Activated naive CD4-positive, alpha-beta T cell treated with anti-CD3 and anti-CD28 coated beads for 36 hours (primary cell): Measurements from ENCODE around the gene RBFOX2. TPM values are rescaled to one million over a fixed set of nuclear protein-coding genes. Genes with fewer than 3 reads are reported as not detected.
"Not testable (repeated sequence)": the region's sequence is repeated elsewhere in the genome, so short reads cannot be mapped to it uniquely, and the experiment has no call there.

ENCODE experiments used
- CTCF ChIA-PET: fragments of 350-600 bp; sonication (Branson Sonifier 250); formaldehyde crosslinking; loops from one replicate; lab custom pipeline; 2021; ENCODE audit warnings: antibody characterized with exemption; lab: Charles Lee
- DNase-seq: peaks from one replicate; pipeline ENCODE4 v3.0.0-alpha.2; 2020
- H3K27ac Mint-ChIP-seq: one replicate; pipeline ENCODE4 v1.8.0; 2021; ENCODE audit warnings: mild to moderate bottlenecking, mixed read lengths
- H3K27me3 Mint-ChIP-seq: one replicate; pipeline ENCODE4 v1.8.0; 2021; ENCODE audit warnings: low read depth, mixed read lengths
- H3K36me3 Mint-ChIP-seq: one replicate; pipeline ENCODE4 v1.8.0; 2021; ENCODE audit warnings: low read depth, mixed read lengths
- H3K4me1 Mint-ChIP-seq: one replicate; pipeline ENCODE4 v1.8.0; 2021; ENCODE audit warnings: low read depth, mixed read lengths
- H3K4me3 Mint-ChIP-seq: one replicate; pipeline ENCODE4 v1.8.0; 2021; ENCODE audit warnings: mild to moderate bottlenecking, moderate library complexity, mixed read lengths
- H3K9me3 Mint-ChIP-seq: one replicate; pipeline ENCODE4 v1.8.0; 2021; ENCODE audit warnings: mixed read lengths
- intact Hi-C: fragments of 100-400 bp; cut with micrococcal nuclease; formaldehyde crosslinking; loops from one replicate; pipeline ENCODE4 v1.15.1; 2023
- total RNA-seq, 2 experiments: library from RNA; stranded (reverse); gene quantifications; one replicate each; pipeline ENCODE4 v1.2.3, GENCODE V29; 2021

The RBFOX2 gene
- total RNA-seq, 2 experiments from 2014 or later, result 3.3 to 4.3 TPM

GRCh38 chr22:35809816-35810215 lies 218.8 kb downstream of the RBFOX2 start:
- CTCF ChIA-PET, result no interaction called here
- Mint-ChIP-seq H3K4me1 (no peaks in the 10 kb centered on the region), H3K9me3 (peaks cover 5% of the 10 kb centered on the region), H3K27ac (no peak overlapping the region), H3K36me3 (no peaks in the 10 kb centered on the region), H3K27me3 (no peaks in the 10 kb centered on the region), H3K4me3 (no peak overlapping the region)
- intact Hi-C loops, result no loop called here
- DNase-seq, result no peak

GRCh38 chr22:35808377-35808776 lies 220.2 kb downstream of the RBFOX2 start:
- intact Hi-C loops, result no loop called here
- Mint-ChIP-seq H3K36me3 (peaks cover 6% of the 10 kb centered on the region), H3K9me3 (peaks cover 10% of the 10 kb centered on the region), H3K27ac (no peak overlapping the region), H3K4me1 (no peaks in the 10 kb centered on the region), H3K4me3 (no peak overlapping the region), H3K27me3 (no peaks in the 10 kb centered on the region)
- DNase-seq, result no peak
- CTCF ChIA-PET, result interaction anchor here (0.6 kb wide), 2 partner anchors 145 to 403 kb away, joined by 3 to 6 read pairs; no protein-coding TSS in a partner anchor

DNA sequence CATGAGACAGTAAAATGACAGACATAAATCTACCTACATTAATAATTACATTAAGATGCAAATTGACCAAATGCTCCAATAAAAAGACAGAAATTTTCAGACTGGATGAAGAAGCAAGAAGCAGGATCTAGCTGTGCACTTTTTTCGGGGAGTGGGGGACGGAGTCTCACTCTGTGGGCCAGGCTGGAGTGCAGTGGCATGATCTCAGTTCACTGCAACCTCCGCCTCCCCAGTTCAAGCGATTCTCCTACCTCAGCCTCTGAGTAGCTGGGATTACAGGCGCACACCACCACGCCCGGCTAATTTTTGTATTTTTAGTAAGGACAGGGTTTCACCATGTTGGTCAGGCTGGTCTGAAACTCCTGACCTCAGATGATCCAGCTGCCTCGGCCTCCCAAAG lies 222.0 kb downstream of the RBFOX2 start:
- H3K27me3 Mint-ChIP-seq, H3K4me1 Mint-ChIP-seq, H3K4me3 Mint-ChIP-seq, H3K9me3 Mint-ChIP-seq, H3K36me3 Mint-ChIP-seq, intact Hi-C loops, H3K27ac Mint-ChIP-seq, DNase-seq, CTCF ChIA-PET: not testable (repeated sequence)

- Mint-ChIP-seq H3K36me3 (peaks cover 7% of the 10 kb centered on the region), H3K27ac (no peak overlapping the region), H3K27me3 (no peaks in the 10 kb centered on the region), H3K9me3 (peaks cover 4% of the 10 kb centered on the region), H3K4me1 (no peaks in the 10 kb centered on the region), H3K4me3 (no peak overlapping the region)
- no peak for DNase-seq
- intact Hi-C loops, result no loop called here
- CTCF ChIA-PET, result no interaction called here
Observed at GRCh38 chr22:35805466-35805865, 223.2 kb downstream of the RBFOX2 start.

GRCh38 chr22:35804421-35804820 lies 224.2 kb downstream of the RBFOX2 start:
- Mint-ChIP-seq H3K36me3 (peaks cover 7% of the 10 kb centered on the region), H3K9me3 (peaks cover 4% of the 10 kb centered on the region), H3K27me3 (no peaks in the 10 kb centered on the region), H3K4me3 (no peak overlapping the region), H3K27ac (no peak overlapping the region), H3K4me1 (no peaks in the 10 kb centered on the region)
- intact Hi-C loops, result no loop called here
- CTCF ChIA-PET, result no interaction called here
- no peak for DNase-seq

DNA sequence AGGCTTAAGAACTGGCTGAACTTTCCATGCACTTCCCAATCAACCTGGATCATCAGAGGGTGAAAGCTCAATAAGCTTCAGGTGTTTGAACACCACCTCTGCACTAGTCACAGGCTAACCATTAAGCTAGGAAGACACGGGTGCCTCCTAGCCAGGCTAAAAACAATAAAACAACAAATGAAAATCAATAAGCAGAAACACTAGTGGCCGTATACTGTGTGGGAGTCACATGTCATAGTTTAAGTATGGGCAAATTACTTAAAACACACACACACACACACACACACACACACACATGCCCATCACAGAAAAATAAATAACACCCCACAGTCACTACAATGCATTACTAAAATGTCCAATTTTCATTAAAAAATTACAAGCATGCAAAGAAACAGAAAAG lies 225.7 kb downstream of the RBFOX2 start:
- no peak for DNase-seq
- H3K27ac Mint-ChIP-seq, result no peak overlapping the region
- CTCF ChIA-PET, result interaction anchor here (0.7 kb wide), 1 partner anchor 71 kb away, joined by 3 read pairs; no protein-coding TSS in a partner anchor
- peaks cover 4% of the 10 kb centered on the region for H3K9me3 Mint-ChIP-seq
- no peaks in the 10 kb centered on the region for H3K27me3 Mint-ChIP-seq
- H3K4me3 Mint-ChIP-seq, result no peak overlapping the region
- H3K4me1 Mint-ChIP-seq, result no peaks in the 10 kb centered on the region
- peaks cover 7% of the 10 kb centered on the region for H3K36me3 Mint-ChIP-seq
- intact Hi-C loops, result no loop called here

DNA sequence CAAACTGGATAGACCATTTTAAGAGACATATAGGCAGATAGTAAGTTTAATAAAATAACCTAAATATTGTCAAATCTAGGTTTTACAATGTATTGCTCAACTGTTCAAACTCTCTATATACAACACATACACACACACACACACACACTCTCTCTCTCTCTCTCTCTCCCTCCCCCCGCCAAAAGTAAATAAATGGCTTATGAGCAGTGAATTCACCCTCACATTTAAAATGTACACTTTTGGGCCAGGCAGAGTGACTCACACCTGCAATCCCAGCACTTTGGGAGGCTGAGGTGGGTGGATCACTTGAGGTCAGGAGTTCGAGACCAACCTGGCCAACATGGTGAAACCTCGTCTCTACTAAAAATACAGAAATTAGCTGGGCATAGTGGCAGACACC lies 227.3 kb downstream of the RBFOX2 start:
- intact Hi-C loops, CTCF ChIA-PET, H3K27me3 Mint-ChIP-seq, H3K9me3 Mint-ChIP-seq, H3K27ac Mint-ChIP-seq, H3K4me1 Mint-ChIP-seq, H3K4me3 Mint-ChIP-seq, H3K36me3 Mint-ChIP-seq, DNase-seq: not testable (repeated sequence)

DNA sequence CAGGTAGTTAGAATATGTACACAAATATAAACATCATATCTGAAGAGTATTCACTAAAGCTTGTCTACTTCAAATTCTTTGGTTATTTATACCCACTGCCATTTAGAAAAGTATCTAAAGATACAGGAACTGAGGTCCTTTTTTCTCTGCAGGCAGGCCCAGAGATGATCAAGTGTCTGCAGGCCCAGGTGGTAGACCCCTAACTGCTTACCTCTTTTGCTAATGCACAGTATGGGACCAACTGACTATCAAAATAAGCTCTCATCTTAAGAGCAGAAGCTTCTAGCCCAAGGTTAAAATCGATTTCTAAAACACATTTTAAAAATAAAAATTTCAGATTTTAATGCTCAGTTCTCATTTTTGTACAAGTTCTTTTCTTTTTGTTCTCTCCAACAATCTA lies 229.5 kb downstream of the RBFOX2 start:
- intact Hi-C loops, result no loop called here
- Mint-ChIP-seq H3K27ac (no peak overlapping the region), H3K4me3 (no peak overlapping the region), H3K27me3 (no peaks in the 10 kb centered on the region), H3K9me3 (peaks cover 2% of the 10 kb centered on the region), H3K36me3 (peaks cover 3% of the 10 kb centered on the region), H3K4me1 (no peaks in the 10 kb centered on the region)
- DNase-seq, result no peak
- CTCF ChIA-PET, result no interaction called here

DNA sequence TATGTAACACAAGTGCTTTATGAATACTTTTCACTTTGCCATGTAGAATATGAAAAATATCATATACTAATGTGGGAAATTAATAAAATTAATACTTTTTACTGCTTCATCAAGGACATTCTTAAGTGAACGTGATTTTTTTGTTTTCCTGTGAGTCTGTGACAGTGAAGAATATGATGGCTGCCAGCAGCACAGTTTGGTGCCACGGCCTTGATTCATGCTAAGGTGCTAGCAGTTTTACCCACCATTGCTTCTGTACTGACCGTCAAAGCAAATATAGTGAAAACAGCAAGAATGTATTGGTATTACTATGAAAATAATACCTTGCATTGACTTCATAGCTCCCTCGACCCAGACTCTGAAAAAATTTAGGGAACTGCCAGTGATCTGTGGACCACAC lies 231.2 kb downstream of the RBFOX2 start:
- H3K9me3 Mint-ChIP-seq, result no peaks in the 10 kb centered on the region
- intact Hi-C loops, result no loop called here
- no peaks in the 10 kb centered on the region for H3K27me3 Mint-ChIP-seq
- H3K4me3 Mint-ChIP-seq, result no peak overlapping the region
- no peak overlapping the region for H3K27ac Mint-ChIP-seq
- DNase-seq, result no peak
- H3K4me1 Mint-ChIP-seq, result no peaks in the 10 kb centered on the region
- CTCF ChIA-PET, result no interaction called here
- no peaks in the 10 kb centered on the region for H3K36me3 Mint-ChIP-seq

DNA sequence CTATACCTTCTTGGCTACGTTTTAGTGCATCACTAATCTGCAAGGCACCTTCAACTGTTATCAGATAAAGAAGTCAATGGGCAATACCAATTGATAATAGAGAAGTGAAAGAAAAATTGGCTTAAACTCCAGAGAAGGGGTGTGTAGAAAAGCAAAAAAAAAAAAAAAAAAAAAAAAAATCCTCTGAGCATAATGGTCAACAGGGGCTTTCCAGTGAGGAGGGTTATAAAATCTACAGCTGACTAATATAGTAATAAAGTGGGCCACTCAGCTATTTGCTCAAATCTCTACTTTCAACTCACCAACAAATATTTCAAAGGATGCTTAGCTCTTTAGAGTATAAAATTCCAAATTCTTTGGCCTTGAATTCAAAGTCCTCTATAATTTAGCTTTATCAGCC lies 233.1 kb downstream of the RBFOX2 start:
- H3K4me3 Mint-ChIP-seq, result no peak overlapping the region
- CTCF ChIA-PET, result no interaction called here
- no peak for DNase-seq
- H3K9me3 Mint-ChIP-seq, result no peaks in the 10 kb centered on the region
- H3K4me1 Mint-ChIP-seq, result no peaks in the 10 kb centered on the region
- H3K27me3 Mint-ChIP-seq, result no peaks in the 10 kb centered on the region
- H3K36me3 Mint-ChIP-seq, result no peaks in the 10 kb centered on the region
- H3K27ac Mint-ChIP-seq, result no peak overlapping the region
- intact Hi-C loops, result no loop called here

GRCh38 chr22:35792506-35792905 lies 236.1 kb downstream of the RBFOX2 start:
- no peaks in the 10 kb centered on the region for H3K36me3 Mint-ChIP-seq
- no peaks in the 10 kb centered on the region for H3K9me3 Mint-ChIP-seq
- H3K27ac Mint-ChIP-seq, result no peak overlapping the region
- intact Hi-C loops, result no loop called here
- H3K4me1 Mint-ChIP-seq, result no peaks in the 10 kb centered on the region
- CTCF ChIA-PET, result no interaction called here
- H3K27me3 Mint-ChIP-seq, result no peaks in the 10 kb centered on the region
- no peak for DNase-seq
- H3K4me3 Mint-ChIP-seq, result no peak overlapping the region

- H3K27ac Mint-ChIP-seq, H3K36me3 Mint-ChIP-seq, intact Hi-C loops, H3K4me1 Mint-ChIP-seq, H3K9me3 Mint-ChIP-seq, DNase-seq, CTCF ChIA-PET, H3K27me3 Mint-ChIP-seq, H3K4me3 Mint-ChIP-seq: not testable (repeated sequence)
Observed at GRCh38 chr22:35791788-35792187, 236.8 kb downstream of the RBFOX2 start.

GRCh38 chr22:35785181-35785923 lies 243.3 kb downstream of the RBFOX2 start:
- Mint-ChIP-seq H3K36me3 (no peaks in the 10 kb centered on the region), H3K4me1 (no peaks in the 10 kb centered on the region), H3K9me3 (no peaks in the 10 kb centered on the region), H3K4me3 (no peak overlapping the region), H3K27ac (no peak overlapping the region), H3K27me3 (no peaks in the 10 kb centered on the region)
- intact Hi-C loops, result no loop called here
- DNase-seq, result no peak
- CTCF ChIA-PET, result no interaction called here
